Neural cell (in vitro differentiated cells): ENCODE measurements around the gene GDA.

Experiments used
- CTCF ChIP-seq: fragments of 450-650 bp; IDR thresholded peaks from 2 replicates; pipeline ENCODE4 v1.5.1; 2014; ENCODE audit warnings: antibody characterized with exemption, mild to moderate bottlenecking, moderate library complexity; ENCODE audit not compliant: poor library complexity, severe bottlenecking
- EP300 ChIP-seq: fragments of 450-650 bp; conservative IDR thresholded peaks from 2 replicates; pipeline ENCODE4 v1.6.1; 2014; ENCODE audit warnings: antibody characterized with exemption, mild to moderate bottlenecking, moderate library complexity; ENCODE audit not compliant: poor library complexity, severe bottlenecking
- EZH2 ChIP-seq: fragments of 200-600, 300-800 bp; shearing (Covaris generic), sonication (generic); IDR thresholded peaks from 2 replicates; pipeline ENCODE4 v1.6.1; 2014; ENCODE audit warnings: antibody characterized with exemption, low read length, borderline replicate concordance, mild to moderate bottlenecking; ENCODE audit not compliant: insufficient read depth, poor library complexity, severe bottlenecking
- POLR2AphosphoS5 ChIP-seq: IDR thresholded peaks from 2 replicates; pipeline ENCODE4 v1.6.1; 2012
- RAD21 ChIP-seq: fragments of 450-650 bp; conservative IDR thresholded peaks from 2 replicates; pipeline ENCODE4 v1.6.1; 2014; ENCODE audit warnings: antibody characterized with exemption, mild to moderate bottlenecking, moderate library complexity
- REST ChIP-seq: IDR thresholded peaks from 2 replicates; pipeline ENCODE4 v1.6.1; 2012; ENCODE audit warnings: borderline replicate concordance
- SMC3 ChIP-seq: fragments of 450-650 bp; conservative IDR thresholded peaks from 2 replicates; pipeline ENCODE4 v1.6.1; 2014; ENCODE audit warnings: antibody characterized with exemption, mild to moderate bottlenecking, moderate library complexity; ENCODE audit not compliant: poor library complexity
- TAF1 ChIP-seq: IDR thresholded peaks from 2 replicates; pipeline ENCODE4 v1.6.1; 2012; ENCODE audit warnings: low read depth

GRCh38 chr9:72147676-72148075 is 1.6 kb upstream of the GDA start:
- TF ChIP-seq EZH2 (no peak), RAD21 (no peak), CTCF (no peak), POLR2AphosphoS5 (no peak), EP300 (no peak), REST (no peak), TAF1 (no peak), SMC3 (no peak)
